GM19238 (cell line): Measurements from ENCODE around the gene TSPAN31.
A peak's percentile ranks its signal among the peaks of the same experiment; 100 is the strongest.

ENCODE experiments used
- DNase-seq: peaks from one replicate; pipeline ENCODE4 v3.0.0; 2011; ENCODE audit warnings: low spot score; ENCODE audit not compliant: insufficient read length

TSPAN31 gene

GRCh38 chr12:57752668-57753000, 7.8 kb downstream of the TSPAN31 start:
- no peak for DNase-seq

GRCh38 chr12:57753756-57754337, 9.0 kb downstream of the TSPAN31 start:
- DNase-seq: no peak

DNA sequence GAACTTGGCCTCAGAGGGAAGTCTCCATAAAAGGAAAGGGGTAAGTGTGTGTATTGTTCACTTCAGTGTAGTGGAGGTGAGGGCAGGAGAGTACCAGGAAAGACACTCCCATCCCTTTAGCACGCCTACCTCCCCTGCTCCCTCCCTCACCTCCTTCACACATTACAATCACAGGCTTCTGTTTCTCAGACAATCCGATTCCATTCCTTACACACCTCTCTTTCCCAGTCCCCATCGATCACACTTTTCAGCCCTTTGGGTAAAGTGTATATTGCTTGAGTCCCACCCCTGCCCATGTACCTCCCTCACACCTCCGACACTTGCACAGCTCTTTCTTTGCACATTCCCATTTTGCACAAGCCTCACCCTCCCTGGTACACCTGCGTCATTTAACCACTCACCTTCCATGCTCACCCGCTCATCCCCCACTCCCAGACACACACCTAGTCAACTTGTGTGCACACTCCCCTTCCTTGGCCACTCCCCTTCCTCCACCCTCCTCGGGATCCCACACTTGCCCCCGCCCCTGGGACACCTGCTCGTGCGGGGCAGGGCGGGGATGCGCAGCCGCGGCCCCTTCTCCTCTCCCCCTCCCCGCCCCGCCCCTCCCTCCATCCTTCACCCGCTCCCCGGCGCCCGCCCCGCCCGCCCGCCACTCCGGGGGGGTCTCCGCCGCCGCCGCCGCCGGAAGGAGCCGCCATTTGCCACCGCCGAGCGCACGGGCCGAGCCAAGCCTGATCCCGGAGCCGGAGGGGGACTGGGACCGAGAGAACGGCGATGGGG, 9.8 kb downstream of the TSPAN31 start, which contains the start of gene MARCHF9:
MARCHF9 (plus strand) TSS at position 693 of the 783 bp plus-strand sequence. CDS start 426 bp downstream, outside the sequence.
- DNase-seq: peak; percentile 81

DNA sequence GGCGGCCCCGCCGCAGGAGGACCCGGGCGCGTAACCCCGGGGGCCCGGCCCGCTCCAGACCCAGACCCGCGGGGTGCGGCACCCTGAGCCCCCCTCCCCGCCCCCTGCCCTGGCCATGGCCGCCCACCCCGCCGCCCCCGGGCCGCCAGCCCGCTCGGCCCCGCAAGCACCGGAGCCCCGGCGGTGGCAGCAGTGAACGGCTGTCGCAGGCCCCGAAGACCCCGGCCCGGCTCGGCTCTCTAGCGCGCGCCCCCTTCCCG, 10.3 kb downstream of the TSPAN31 start:
- DNase-seq: no peak

DNA sequence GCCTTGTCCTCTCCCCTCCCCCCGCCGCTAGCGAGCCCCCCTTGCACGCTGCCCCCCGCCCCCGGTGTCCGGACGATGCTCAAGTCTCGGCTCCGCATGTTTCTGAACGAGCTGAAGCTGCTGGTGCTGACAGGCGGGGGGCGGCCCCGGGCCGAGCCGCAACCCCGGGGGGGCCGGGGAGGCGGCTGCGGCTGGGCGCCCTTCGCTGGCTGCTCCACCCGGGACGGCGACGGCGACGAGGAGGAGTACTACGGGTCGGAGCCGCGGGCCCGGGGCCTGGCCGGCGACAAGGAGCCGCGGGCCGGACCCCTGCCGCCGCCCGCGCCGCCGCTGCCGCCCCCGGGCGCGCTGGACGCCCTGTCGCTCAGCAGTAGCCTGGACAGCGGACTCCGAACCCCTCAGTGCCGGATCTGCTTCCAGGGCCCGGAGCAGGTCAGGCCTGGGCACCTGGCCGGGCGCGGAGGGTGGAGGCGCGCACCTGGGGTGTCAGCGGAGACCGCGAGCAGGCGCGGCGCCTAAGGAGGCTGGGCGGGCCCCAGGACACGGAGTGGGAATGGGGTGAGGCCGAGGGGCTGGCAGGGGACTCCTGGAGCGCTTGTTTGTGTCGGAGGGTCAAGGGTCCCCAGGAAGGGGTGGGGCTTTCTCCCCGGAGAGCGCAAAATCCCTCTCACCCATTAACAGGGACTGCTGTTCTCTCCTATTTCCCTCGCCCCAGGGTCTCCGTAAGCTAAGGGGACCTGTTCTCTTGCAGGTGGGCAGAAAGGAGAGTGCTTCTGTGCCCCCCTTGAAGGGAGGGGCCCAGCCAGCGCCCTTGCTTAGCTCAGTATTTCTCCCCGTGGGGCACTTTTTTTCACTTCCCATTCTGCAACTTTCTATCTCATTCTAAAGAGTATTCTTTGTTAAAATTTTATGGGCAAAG, 10.9 kb downstream of the TSPAN31 start:
- DNase-seq: no peak

- DNase-seq: peak; percentile 88
These were observed 11.8 kb downstream of the TSPAN31 start for GRCh38 chr12:57756406-57757341.

DNA sequence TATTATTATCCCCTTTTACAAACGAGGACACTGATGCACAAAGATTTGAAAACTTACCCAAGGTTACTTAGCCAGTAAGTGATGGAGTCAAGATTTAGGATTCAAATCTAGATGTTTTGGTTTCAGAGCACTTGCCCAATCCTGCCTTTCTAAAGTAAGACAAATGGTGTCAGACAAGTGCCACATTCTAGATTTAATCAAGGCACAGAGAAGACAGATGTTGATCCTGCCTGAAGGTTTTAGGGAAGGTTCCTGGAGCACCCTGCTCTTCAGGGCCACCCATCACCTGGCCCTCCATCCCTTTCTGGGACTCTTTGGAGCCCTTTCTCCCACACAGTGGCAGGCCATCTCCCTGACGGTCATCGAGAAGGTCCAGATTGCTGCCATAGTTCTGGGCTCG, 12.9 kb downstream of the TSPAN31 start:
- DNase-seq: no peak

DNA sequence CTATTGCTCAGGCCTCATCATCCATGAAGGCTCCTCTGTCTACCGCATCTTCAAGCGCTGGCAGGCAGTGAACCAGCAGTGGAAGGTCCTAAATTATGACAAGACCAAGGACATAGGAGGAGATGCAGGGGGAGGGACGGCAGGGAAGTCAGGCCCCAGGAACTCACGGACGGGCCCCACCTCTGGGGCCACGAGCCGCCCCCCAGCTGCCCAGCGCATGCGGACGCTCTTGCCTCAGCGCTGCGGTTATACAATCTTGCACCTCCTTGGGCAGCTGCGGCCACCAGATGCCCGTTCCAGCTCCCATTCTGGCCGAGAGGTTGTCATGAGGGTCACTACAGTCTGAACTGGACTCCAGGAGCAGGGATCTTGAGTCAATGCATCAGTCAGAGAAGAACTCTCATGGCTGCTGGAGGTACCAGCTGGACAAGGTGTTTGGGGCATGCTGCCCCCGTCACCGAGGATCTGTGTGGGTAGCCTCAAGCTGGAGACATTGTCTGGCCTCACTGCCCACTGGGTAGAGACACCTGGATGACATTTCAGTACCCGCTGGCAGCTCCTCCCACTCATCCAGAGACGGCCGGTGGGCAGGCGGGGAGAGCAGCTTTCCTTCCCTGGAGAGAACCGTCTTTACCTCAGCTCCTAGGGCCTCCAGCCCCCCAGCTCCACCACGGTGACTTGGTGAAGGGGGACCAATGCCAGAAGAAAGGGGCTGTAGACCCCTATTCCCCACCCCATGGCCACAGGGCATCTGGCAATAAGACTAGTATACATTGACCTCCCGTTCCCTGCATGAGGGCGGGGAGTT, 13.9 kb downstream of the TSPAN31 start:
- DNase-seq: no peak

DNA sequence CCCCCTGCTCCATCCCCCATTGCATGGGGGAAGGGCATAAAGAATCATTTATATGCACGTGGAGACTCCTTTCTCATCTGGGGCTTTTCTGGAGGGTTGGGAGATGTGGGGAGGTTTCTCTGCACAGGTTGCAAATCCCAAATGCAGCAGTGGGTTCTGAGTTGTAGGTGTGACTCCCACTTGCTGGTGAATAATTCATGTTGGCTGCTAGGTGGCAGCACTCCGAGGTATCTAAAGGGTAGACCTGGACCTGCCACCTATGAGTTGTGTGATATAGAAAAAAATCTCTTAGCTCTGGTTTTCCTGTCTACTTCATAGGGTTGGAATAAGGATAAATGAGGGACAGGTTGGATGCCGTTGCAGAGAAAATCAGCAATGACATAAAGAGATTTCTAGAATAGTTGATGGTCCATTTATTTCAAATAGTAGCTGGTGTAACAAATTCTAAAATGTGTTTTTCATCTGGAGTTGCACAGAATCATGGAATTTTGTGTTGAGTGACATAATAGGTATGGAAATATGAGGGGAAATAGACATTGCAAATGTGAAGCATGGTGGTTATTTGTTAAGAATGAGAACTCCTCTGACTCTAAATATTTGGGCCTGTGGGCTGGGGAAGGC, 14.6 kb downstream of the TSPAN31 start:
- DNase-seq: no peak

DNA sequence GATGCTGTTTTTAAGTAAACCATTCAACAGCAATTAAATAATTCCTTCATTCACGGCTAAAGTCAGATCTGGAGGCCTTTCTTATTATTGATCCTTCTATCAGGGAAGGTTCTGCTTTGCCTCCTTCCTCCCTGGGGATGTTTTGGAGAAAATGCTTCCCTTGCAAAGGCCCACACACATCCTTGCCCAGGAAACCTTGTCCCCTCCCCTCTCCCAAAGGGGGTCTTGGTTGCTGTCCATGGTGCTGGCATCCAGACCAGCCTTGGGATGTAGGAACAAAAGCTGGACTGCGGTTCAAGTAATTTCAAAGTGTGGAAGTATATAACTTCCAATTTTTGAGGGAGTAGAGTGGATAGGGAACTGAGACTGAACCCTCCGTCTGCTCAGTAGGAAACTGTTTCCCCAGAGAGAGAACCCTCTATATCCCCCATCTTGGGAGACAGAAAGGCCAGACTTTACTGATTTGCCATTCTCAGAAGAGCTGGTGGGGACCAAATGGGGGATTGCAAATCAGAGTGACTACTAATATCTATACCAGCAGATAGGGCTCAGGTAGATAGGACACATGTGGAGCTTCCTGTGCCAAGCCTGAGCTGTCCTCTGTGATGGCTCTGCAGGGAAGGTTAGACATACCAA, 15.6 kb downstream of the TSPAN31 start:
- DNase-seq: no peak

- no peak for DNase-seq
These were observed 16.7 kb downstream of the TSPAN31 start for GRCh38 chr12:57761391-57761998.

DNA sequence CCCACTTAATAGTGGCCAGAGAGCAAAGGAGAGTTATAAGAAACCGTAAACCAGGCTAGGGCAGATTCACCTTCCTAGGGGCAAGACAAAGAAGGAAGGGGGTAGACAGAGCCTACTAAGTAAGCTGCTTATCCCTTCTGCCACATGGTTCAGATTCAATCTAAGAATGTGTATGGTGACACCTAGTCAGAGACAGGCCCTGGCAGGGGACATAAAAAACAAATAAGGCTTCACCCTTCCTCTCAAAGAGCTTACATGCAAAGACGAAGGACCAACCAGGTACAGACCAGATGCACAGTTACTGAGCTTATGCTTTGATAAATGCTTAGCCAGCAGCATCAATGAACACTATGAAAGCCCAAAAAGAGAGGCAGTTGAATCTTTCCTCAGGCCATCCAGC, 17.6 kb downstream of the TSPAN31 start:
- DNase-seq: no peak

GRCh38 chr12:57763881-57764661, 19.2 kb downstream of the TSPAN31 start:
- DNase-seq: no peak

GRCh38 chr12:57764662-57765002, 19.8 kb downstream of the TSPAN31 start:
- no peak for DNase-seq

- no peak for DNase-seq
These were observed 20.3 kb downstream of the TSPAN31 start for GRCh38 chr12:57765003-57765697.

DNA sequence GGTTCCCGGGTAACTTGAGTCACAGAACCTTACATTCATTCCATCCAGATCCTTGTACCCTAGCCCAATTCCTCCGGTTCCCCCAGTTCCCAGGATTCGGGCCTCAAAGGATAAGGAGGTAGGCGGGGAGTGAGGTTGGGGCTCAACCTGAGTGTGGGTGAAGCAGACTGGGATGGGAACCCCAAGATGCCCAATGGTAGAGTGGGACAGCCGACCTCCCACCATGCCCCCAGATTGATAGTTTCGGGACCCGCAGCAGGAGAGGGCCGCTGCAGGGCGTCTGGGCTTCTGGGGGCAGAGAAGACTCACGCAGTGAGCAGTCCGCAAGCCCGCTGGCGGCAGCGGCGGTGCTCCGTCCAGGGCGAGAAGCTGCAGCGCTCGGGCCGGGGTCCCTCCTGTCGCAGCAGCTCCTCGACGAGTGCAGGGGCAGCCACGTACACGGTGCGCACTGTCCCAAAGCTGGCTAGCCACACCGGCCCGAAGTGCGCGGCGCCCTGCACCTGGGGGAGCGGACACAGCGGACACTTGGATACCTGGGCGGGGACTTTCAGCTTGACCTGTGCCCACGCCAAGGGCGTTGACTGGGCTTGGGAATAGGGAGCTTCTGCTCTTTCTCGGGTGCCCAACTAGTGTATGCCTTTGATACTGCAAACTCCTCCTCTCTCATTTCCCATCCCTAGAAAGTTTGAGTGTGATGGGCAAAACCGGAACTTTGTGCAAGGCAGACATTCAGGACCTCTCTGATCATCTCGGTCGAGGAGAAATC, 21.0 kb downstream of the TSPAN31 start:
- DNase-seq: no peak
